Stomach (tissue), 9 donors: ENCODE measurements around the gene FASTKD3. TPM values are rescaled to one million over a fixed set of nuclear protein-coding genes. Genes with fewer than 3 reads are reported as not detected.

Source experiments
- DNase-seq, 2 donors: peaks; one replicate each; pipeline versions ENCODE4 v3.0.0 to v3.0.0-alpha.2; 2013 to 2019
- H3K27ac ChIP-seq, 5 donors: fragments of 200-600 bp in 4 of 5; sonication (generic) in 4 of 5; one replicate each; pipeline ENCODE4 v1.5.1; 2013 to 2019; ENCODE audit warnings: mild to moderate bottlenecking in 1 of 5, moderate library complexity in 1 of 5
- H3K27me3 ChIP-seq, 3 donors: fragments of 200-600 bp; sonication (generic); one replicate each; pipeline ENCODE4 v1.5.1; 2017 to 2019; ENCODE audit warnings: mixed run types in 1 of 3
- H3K36me3 ChIP-seq, 4 donors: fragments of 200-600 bp; sonication (generic); 1 replicate in 3 of 4; 2 replicates in 1 of 4; pipeline ENCODE4 v1.5.1; 2016 to 2019
- H3K4me1 ChIP-seq, 4 donors: fragments of 200-600 bp; sonication (generic); one replicate each; pipeline ENCODE4 v1.5.1; 2016 to 2019
- H3K4me3 ChIP-seq, 4 donors: fragments of 200-600 bp; sonication (generic) in 3 of 4; one replicate each; pipeline ENCODE4 v1.5.1; 2016 to 2019; ENCODE audit warnings: mild to moderate bottlenecking in 1 of 4
- H3K9me3 ChIP-seq, 4 donors: fragments of 200-600 bp; sonication (generic); one replicate each; pipeline ENCODE4 v1.5.1; 2016 to 2019
- EP300 ChIP-seq: sonication (generic); formaldehyde crosslinking; IDR thresholded peaks from one replicate; pipeline ENCODE4 v1.6.1; 2017; ENCODE audit warnings: antibody characterized with exemption
- POLR2A ChIP-seq, 4 donors: fragments of 450-650 bp; IDR thresholded peaks; one replicate each; pipeline ENCODE4 v1.6.1; 2016; ENCODE audit warnings: antibody characterized with exemption in 4 of 4, control low read depth in 2 of 4, mild to moderate bottlenecking in 1 of 4, moderate library complexity in 1 of 4
- POLR2AphosphoS5 ChIP-seq, 3 donors: sonication (generic); formaldehyde crosslinking; IDR thresholded peaks; one replicate each; pipeline ENCODE4 v1.6.1; 2016; ENCODE audit warnings: antibody characterized with exemption in 3 of 3
- WGBS, 5 donors: extraction: QIAGEN DNeasy Blood & Tissue Kit in 3 of 5; methylation state at CpG; one replicate each; pipeline versions ENCODE4 v1.1.5 to v1.1.7; 2013 to 2018; 5-methylcytosine and 5-hydroxymethylcytosine counted together
- intact Hi-C: fragments of 100-400 bp; cut with DNase I; formaldehyde crosslinking; loops from one replicate; pipeline ENCODE4 v1.15.1; 2023; ENCODE audit warnings: low total_unique reads
- polyA plus RNA-seq, 3 donors: library from polyadenylated mRNA; stranded (reverse); fragments of 200-250 nt; gene quantifications; one replicate each; pipeline ENCODE4 v1.2.3, GENCODE V29; 2013
- total RNA-seq, 5 donors: library from RNA; depleted of rRNA; stranded (reverse); fragments of >200 nt; gene quantifications; one replicate each; pipeline versions ENCODE4 v1.1.0 to v1.2.3, GENCODE V29; 2014 to 2016
- TF ChIP-seq, protein P1 (sequence below), 7 experiments: fragments of 450-650 bp in 4 of 7; fragments of 200-600 bp in 3 of 7; sonication (generic) in 3 of 7; IDR thresholded peaks; one replicate each; pipeline ENCODE4 v1.5.1; 2016 to 2019; ENCODE audit warnings: antibody characterized with exemption in 7 of 7, control low read depth in 2 of 7, mild to moderate bottlenecking in 1 of 7
- donor health status: healthy with polysubstance abuse.
- donor health status: Bipolar disorder and iron deficiency.
- donor health status: healthy.

Gene FASTKD3
- total and polyA plus RNA-seq, 8 donors: 0.58 to 13.0 (median 9.9) TPM; not detected in 1

DNA sequence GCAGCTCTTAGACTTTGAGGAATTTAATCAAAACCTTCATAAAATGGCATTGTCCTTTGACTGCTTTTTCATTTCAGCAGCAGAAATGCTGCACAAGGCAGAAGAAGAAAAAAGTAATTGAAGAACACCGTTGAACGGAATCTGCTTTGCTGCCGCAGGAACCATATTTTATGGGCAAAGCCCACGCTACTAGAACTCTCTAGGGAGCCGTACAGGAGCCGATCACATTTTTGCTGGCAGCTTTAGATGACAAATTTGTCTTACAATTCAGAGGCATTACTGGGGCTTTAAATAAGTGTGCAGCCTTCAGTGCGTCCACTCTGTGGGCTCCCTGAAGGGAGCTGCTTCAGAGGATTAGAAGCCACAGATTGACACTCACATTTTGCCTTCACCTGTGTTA lies 23.3 kb downstream of the FASTKD3 start:
- WGBS, 5 donors: 84 to 93% (median 91%) methylated on average over 7 of the region's 7 CpGs
- DNase-seq: no peak
- no peaks in the 10 kb centered on the region for H3K36me3 ChIP-seq
- H3K4me1 ChIP-seq: peaks cover 9 to 13% (median 12%) of the 10 kb centered on the region in 4 donors
- no peak for TF ChIP-seq POLR2A (IDR thresholded peaks at IDR 0.05)
- no peaks in the 10 kb centered on the region for H3K9me3 ChIP-seq
- no peak overlapping the region for H3K27ac ChIP-seq
- H3K4me3 ChIP-seq: no peak overlapping the region
- peaks cover 0 to 33% (median 14%) of the 10 kb centered on the region in 3 donors for H3K27me3 ChIP-seq
- intact Hi-C loops: no loop called here

DNA sequence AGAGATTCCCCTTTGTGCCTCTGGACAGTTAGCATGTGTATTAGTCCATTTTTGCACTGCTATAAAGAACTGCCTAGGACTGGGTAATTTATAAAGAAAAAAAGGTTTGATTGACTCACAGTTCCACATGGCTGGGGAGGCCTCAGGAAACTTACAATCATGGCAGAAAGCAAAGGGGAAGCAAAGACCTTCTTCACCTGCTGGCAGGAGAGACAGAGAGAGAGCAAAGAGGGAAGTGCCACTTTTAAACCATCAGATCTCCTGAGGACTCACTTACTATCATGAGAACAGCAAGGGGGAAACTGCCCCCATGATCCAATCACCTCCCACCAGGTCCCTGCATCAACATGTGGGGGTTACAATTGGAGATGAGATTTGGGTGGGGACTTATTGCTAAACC lies 23.9 kb downstream of the FASTKD3 start:
- H3K36me3 ChIP-seq: no peaks in the 10 kb centered on the region
- H3K9me3 ChIP-seq: no peaks in the 10 kb centered on the region
- DNase-seq: no peak
- TF ChIP-seq, protein P1, sequence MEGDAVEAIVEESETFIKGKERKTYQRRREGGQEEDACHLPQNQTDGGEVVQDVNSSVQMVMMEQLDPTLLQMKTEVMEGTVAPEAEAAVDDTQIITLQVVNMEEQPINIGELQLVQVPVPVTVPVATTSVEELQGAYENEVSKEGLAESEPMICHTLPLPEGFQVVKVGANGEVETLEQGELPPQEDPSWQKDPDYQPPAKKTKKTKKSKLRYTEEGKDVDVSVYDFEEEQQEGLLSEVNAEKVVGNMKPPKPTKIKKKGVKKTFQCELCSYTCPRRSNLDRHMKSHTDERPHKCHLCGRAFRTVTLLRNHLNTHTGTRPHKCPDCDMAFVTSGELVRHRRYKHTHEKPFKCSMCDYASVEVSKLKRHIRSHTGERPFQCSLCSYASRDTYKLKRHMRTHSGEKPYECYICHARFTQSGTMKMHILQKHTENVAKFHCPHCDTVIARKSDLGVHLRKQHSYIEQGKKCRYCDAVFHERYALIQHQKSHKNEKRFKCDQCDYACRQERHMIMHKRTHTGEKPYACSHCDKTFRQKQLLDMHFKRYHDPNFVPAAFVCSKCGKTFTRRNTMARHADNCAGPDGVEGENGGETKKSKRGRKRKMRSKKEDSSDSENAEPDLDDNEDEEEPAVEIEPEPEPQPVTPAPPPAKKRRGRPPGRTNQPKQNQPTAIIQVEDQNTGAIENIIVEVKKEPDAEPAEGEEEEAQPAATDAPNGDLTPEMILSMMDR (IDR thresholded peaks at IDR 0.05): no peak
- H3K27me3 ChIP-seq: peaks cover 0 to 27% (median 7%) of the 10 kb centered on the region in 3 donors
- H3K4me1 ChIP-seq: peaks cover 4 to 7% (median 6%) of the 10 kb centered on the region in 4 donors
- intact Hi-C loops: no loop called here
- no peak overlapping the region for H3K27ac ChIP-seq
- no peak overlapping the region for H3K4me3 ChIP-seq

DNA sequence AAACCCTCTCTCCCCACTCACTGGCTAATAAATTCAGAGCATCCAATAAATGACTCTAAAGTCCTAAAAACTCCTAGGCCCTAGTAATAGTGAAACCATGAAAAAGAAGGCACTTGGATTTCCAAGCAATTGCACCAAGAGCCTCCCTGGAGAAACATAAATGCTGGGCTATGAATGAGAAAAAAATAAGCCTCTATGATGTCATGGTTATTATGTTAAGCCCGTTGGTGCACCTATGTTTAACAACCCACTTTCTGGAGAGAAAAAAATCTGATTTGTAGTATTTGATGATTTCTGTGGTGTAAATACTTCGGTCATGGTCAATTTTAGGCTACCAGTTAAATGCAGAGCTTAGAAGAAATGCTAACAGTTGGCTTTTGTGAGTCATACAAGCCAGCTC lies 26.3 kb downstream of the FASTKD3 start:
- Histone ChIP-seq H3K4me3 (no peak overlapping the region), H3K4me1 (no peaks in the 10 kb centered on the region), H3K27ac (no peak overlapping the region), H3K9me3 (no peaks in the 10 kb centered on the region), H3K36me3 (no peaks in the 10 kb centered on the region), H3K27me3 (peaks cover 0 to 6% (median 0%) of the 10 kb centered on the region in 3 donors)
- WGBS, 5 donors: 57 to 74% (median 67%) methylated on average over 2 of the region's 2 CpGs
- DNase-seq: no peak
- intact Hi-C loops: no loop called here
- no peak for TF ChIP-seq EP300
- no peak for TF ChIP-seq POLR2AphosphoS5 (IDR thresholded peaks at IDR 0.05)
- TF ChIP-seq POLR2A (IDR thresholded peaks at IDR 0.05): no peak
- TF ChIP-seq, protein P1 (IDR thresholded peaks at IDR 0.05): no peak

DNA sequence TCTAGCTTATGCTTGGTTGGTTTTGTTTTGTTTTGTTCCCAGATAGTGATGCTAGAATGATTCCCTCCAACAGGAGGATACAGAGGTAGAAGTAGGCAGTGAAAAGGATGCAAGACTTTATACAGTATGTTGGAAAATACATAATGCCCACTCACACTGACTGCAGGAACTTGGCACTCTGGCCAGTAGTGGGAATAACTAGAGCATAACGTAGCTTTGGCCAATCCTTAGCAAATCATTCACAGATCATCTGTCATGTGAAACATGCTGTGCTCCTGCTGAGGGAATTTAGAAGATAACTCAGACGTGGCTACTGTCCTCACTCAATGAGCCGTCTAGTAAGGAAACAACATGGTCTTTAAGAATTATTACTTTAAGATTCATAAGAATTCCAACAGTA lies 31.4 kb downstream of the FASTKD3 start:
- H3K27ac ChIP-seq: no peak overlapping the region
- no peaks in the 10 kb centered on the region for H3K4me1 ChIP-seq
- WGBS, 5 donors: 48 to 73% (median 58%) methylated on average over 3 of the region's 3 CpGs
- intact Hi-C loops: no loop called here
- TF ChIP-seq EP300 (no peak), POLR2AphosphoS5 (IDR thresholded peaks at IDR 0.05) (no peak), POLR2A (IDR thresholded peaks at IDR 0.05) (no peak)
- TF ChIP-seq, protein P1 (IDR thresholded peaks at IDR 0.05): no peak
- H3K27me3 ChIP-seq: no peaks in the 10 kb centered on the region
- DNase-seq: no peak
- H3K9me3 ChIP-seq: no peaks in the 10 kb centered on the region
- H3K4me3 ChIP-seq: no peak overlapping the region
- no peaks in the 10 kb centered on the region for H3K36me3 ChIP-seq

DNA sequence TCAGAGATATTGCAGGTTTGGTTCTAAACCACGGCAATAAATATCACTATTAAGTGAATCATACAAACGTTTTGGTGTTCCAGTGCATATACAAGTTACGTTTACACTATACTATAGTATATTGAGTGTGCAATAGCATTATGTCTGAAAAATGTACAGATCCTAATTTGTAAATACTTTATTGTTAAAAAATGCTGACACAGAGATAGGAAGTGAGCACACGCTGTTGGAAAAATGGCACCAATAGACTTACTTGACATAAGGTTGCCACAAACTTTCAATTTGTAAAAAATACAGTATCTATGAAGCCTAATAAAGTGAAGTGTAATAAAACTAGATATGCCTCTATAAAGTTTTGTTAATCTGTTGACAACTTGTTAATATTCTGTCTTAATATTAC lies 33.8 kb downstream of the FASTKD3 start:
- DNase-seq: no peak
- H3K27me3 ChIP-seq: no peaks in the 10 kb centered on the region
- no peaks in the 10 kb centered on the region for H3K4me1 ChIP-seq
- H3K27ac ChIP-seq: no peak overlapping the region
- TF ChIP-seq POLR2AphosphoS5 (IDR thresholded peaks at IDR 0.05): no peak
- H3K4me3 ChIP-seq: no peak overlapping the region
- 80 to 91% (median 86%) methylated on average over 4 of the region's 4 CpGs for WGBS, 5 donors
- H3K9me3 ChIP-seq: no peaks in the 10 kb centered on the region
- H3K36me3 ChIP-seq: no peaks in the 10 kb centered on the region
- intact Hi-C loops: no loop called here
